HG03095 (cell line): ENCODE data around the gene BANP.
"Not testable (repeated sequence)": the region's sequence is repeated elsewhere in the genome, so short reads cannot be mapped to it uniquely, and the experiment has no call there.

Source experiments
- ATAC-seq: cut with Tn5 transposase; IDR thresholded peaks from one replicate; pipeline ENCODE4 v1.9.1; 2021; ENCODE audit warnings: moderate library complexity; ENCODE audit not compliant: unreplicated experiment

The BANP gene

GRCh38 chr16:88026964-88027938, 76.0 kb downstream of the BANP start:
- ATAC-seq = no peak

DNA sequence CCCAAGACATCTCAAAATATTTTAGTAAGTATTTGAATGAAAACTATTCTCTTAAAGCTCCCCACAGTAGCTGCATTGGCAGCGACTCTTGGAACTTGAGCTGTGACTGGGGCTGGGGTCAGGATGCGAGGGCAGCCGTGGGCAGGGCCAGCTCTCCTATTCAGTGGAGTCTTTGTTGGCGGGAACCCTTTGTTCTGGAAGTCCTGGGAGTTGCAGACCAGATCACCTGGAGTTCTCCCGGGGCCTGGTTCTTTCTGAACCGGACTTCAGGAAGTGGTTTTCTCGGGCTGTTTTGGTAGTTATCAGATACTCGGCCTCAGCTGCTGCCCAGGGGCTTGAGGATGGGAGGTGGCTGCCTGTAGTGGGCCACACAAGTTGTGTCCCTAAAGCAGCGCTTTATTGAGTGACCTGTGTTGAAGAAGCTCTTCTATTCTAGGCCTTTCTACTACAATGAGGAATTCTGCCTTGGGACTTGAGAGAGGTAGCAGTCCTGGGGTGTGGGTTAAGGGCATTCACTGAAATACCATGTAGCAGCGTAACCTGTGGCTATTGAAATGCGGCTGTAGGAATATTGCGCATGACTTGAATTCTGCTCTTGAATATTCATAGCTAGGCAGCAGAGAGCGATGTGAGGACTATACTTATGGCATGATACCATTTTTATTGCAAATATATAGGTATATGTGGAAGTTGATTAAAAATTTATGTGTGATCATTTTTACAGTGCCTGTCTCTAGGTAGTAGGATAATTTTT, 77.1 kb downstream of the BANP start:
- not testable (repeated sequence) for ATAC-seq

- no peak for ATAC-seq
Measured at GRCh38 chr16:88030498-88030897, 79.3 kb downstream of the BANP start.

DNA sequence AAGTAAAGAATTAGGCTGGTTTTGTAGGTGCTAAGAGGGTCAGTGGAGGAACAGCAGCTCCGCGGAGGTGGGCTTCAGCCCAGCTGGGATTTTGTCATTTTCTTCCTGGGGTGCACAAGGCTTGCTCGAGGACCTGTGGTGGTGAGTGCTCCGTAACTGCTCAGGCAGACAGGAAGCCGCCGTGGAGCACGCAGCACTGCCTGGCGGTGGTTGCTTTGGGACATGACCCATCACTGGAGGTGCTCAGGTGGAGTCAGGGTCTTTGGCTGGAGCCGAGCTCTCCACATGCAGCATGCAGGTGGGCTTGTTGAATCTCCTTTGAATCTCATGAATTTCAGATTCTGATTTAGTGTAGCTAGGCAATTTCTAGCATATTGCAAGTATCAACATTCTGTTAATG, 79.7 kb downstream of the BANP start:
- not testable (repeated sequence) for ATAC-seq

DNA sequence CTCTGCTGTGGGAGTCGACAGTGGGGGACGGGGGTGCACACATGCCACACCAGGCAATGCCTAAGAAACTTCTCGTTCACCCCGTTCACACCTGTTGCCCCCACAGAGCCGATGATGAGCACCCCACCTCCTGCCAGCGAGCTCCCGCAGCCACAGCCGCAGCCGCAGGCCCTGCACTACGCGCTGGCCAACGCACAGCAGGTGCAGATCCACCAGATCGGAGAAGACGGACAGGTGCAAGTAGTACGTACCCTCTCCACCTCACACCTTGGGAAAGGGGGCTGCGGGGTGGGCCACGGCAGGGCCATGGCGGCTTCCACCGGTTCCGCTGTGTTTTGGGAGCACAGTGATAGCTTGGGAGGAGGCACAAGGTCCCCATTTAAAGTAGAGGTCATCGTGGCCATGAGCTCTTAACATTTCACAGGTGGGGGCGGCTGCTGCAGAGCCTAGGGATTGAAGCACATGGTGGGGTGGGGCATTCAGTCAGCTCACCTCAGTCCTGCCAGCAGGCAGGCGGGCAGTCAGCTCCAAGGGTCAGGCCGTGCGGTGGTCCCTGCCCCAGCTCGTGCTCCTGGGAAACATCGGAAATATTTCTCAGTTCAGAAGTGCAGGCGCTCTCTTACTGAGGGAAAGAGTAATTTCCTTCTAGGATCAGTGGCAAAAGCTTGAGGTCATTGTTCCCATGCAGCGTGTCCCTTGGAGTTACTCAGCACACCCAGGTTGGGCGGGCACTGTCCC, 81.9 kb downstream of the BANP start:
- not testable (repeated sequence) for ATAC-seq

GRCh38 chr16:88034770-88035169, 83.5 kb downstream of the BANP start:
- ATAC-seq = no peak

- ATAC-seq = no peak
Measured at GRCh38 chr16:88035292-88035691, 84.1 kb downstream of the BANP start.

DNA sequence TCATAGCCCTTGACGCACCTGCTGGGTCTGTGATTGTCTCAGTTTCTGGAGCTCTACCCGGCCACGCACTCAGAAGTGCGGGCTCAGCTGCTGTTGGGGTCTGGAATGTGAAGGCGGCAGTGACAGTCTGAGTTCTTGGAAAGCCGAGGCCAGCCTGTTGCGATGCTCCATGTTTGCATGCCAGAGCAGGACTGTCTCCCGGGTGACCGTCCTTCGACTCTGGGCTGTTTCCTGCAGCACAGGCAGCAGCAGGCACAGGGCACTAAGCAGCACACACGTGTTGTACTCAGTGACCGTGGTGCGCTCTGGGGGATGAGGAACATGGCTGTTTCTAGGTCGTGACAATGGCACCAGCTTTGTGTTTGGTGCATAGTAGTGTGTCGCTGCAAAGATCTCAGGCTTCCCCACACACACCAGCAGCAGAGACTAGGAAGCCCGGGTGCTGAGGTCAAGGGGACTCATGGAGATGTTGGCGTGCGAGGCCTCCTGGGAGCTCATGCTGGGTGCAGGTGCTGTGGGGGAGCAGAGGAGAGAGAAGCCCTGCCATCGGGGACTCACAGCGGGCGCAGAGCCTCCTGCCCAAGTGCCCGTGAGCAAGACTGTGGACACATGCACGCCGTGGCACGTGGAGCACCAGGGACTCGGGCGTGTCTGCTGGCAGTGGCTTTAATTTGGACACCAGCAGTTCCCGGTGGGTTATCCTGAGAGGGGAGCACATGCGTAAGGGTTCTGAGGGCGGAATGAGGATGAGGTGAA, 84.8 kb downstream of the BANP start:
- not testable (repeated sequence) for ATAC-seq

DNA sequence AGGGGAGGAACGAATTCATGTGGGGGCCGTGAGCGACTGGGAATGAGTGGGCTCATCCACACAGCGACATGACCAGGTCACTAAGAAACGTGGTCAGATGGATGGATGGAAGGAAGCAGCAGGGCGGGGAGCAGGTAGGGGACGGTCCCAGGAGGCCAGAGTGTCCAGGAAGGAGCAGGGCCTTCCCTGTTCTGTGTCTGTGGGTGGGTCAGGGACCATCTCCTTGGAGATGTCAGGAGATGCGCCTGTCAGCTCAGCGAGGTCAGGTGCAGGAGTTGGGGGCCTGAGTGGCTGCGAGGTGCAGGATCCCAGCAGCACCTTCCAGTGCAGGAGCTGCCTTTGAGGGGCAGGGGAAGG, 85.4 kb downstream of the BANP start:
- ATAC-seq = not testable (repeated sequence)

GRCh38 chr16:88037359-88037758, 86.1 kb downstream of the BANP start:
- not testable (repeated sequence) for ATAC-seq

- not testable (repeated sequence) for ATAC-seq
Measured at GRCh38 chr16:88037876-88038525, 86.8 kb downstream of the BANP start.

DNA sequence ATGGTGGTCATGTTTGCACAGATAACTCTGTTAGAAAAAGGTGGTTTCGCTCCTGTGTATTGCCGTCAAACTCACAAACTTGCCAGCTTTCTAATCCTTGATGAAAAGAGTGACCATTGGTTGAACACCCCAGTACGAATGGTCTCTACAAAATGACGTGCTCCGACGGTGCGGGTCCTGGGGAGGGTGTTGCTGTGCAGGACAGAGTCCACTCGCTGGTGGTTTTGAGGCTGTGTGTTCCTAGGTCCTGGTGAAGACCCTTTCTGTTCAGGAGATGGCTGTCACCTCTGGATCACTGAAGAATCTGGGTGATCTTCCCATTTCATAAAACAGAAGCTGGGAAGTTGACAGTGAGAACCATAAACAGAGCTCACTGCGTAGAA, 87.3 kb downstream of the BANP start:
- not testable (repeated sequence) for ATAC-seq

DNA sequence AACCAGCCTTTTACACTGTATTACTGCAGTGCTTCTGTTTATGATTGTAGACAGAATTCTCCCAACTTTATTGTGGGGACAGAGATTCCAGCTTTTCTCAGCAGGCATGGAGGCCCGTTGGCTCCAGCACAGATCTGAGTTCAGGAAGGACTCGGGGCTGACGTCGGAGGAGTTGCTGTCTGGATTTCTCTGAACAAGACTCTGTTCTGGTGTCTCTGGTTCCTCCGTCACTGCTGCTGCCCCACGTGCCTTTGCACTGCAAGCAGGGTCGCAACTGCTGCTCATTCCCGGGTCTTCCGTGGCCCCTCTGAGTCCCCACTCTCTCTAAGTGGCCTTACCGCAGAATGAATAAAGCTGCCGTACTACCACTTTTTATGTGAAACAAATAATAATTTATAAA, 88.4 kb downstream of the BANP start:
- ATAC-seq = no peak

DNA sequence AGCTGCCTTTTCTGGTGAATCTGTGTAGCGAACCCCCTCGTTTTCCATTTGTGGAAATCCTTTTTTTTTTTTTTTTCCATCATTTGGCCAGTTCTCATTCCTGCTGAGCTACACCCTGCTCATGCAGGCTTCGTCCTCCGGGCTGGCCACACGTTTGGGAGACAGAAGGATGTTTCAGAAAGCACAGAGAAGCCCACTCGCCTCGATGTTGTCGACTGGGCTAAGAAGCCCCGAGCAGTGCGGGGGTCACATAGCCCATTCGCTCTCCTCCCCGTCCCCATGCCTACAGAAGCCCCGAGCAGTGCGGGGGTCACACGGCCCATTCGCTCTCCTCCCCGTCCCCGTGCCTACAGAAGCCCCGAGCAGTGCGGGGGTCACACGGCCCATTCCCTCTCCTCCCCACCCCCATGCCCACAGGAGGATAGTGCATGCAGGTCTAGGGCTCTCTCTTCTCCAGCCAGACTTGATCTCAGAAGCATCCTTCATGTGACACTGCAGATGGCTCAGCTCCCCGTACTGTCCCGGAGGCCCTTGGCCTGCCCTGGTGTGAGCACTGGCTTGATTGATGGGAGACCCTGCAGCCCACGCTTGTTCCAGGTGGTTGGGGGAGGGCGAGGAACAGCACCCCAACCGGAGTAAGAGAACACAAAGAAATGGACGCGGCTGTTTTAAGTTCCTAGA, 89.1 kb downstream of the BANP start:
- not testable (repeated sequence) for ATAC-seq

DNA sequence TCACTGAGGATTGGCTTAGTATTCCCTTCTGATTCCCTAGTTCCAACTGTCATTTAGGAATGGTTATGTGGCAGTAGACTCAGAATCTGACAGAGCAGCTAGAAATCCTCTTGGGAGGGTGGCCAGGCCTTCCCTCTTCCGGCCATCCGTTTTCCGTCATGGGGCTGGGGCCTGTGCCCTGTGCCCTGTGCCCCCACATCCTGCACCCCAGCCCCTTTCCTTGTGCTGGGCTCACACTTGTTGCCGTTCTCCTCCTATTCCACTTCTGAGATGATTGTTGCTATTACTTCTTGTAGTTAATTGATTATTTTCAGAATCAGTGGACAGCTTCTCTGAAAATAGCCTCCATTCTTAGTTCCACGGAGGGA, 89.6 kb downstream of the BANP start:
- ATAC-seq = not testable (repeated sequence)

DNA sequence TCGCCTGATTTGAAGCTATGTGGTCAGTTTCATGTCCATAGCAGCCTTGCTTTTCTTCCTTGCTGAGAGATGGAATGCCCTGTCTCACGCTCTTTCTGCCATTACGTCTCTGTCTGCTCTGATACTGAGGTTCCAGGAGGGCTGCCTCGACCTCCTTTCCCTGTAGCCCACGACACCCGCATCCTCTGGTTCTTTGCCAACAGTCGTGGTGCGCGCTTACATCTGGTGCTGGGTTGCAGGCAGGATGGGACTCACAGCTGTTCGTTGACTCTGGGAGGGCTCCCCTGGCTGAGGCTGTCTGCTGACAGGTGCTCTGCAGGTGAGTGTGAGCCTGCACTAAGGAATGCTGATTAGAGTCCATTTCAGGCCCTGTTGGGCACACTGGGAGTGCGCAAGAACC, 90.3 kb downstream of the BANP start:
- not testable (repeated sequence) for ATAC-seq

DNA sequence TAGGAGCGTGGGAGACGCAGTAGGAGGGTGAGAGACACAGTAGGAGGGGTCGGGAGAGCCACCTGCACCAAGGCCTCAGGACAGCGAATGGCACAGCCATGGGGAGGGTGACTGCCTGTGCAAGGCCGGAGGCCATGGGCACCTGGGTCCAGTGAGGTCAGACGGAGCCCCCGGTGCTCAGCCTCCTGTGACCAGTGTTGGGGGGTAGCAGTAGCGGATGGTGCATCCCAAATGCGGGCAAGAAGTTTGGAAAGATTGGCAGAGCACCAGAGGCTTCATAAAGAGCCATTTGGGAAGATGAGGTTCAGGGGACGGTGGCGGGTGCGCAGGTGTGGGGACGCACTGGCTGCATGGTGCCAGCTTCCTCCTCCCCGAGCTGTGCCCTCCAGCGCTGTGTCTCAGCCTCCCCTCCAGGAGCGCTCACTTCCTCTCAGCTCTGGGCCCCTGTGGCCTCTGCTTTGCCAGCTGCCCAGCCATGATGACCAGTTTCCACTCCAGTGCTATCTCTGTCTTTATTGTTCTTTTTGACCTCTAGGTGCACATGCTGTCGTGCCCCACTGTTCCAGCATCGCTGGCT, 90.8 kb downstream of the BANP start:
- ATAC-seq = not testable (repeated sequence)

DNA sequence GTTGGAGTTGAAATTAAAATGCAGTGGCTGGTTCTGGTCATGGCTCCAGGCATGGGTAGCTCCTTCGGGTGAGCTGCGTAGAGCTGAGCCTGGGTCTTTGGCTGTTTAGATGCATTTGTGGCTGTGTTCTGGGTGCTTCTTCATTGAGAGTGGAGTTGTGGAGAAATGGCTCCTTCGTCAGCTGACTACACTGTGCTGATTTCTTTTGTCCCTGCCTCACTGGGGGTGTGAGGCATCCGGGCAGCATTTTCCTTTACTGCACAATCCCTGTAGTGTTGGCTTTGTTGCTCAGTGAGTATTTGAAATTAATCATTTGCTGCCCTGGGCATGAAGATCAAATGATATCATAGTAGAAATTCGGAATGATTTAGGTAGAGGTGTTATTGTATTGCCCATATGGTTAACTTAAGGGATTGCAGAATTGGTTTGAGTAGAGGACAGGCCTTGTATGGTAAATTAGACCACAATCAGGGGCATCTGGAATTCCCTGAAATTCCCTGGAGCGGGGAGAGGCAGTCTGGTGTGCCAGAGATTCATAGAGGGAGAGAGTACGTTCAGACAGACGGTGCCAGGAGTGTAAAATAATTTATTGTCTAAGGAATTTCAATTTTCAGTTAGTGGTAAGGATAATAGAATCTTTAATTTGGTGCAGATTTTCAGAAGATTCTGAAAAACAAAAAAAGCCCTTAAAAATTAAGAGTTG, 92.1 kb downstream of the BANP start:
- not testable (repeated sequence) for ATAC-seq
